Mucosa of stomach (tissue), 1 donor: ENCODE data around the gene OR1N1.
"Not testable (repeated sequence)": the region's sequence is repeated elsewhere in the genome, so short reads cannot be mapped to it uniquely, and the experiment has no call there.

Experiments used
- H3K27me3 ChIP-seq: one replicate; pipeline ENCODE4 v1.7.0; 2013; ENCODE audit warnings: mild to moderate bottlenecking, low read length; ENCODE audit not compliant: control insufficient read depth, insufficient read depth
- H3K36me3 ChIP-seq: one replicate; pipeline ENCODE4 v1.7.0; 2013; ENCODE audit warnings: low read length; ENCODE audit not compliant: control insufficient read depth, insufficient read depth
- H3K4me1 ChIP-seq: one replicate; pipeline ENCODE4 v1.7.0; 2013; ENCODE audit warnings: mild to moderate bottlenecking, low read length; ENCODE audit not compliant: control insufficient read depth, insufficient read depth
- H3K4me3 ChIP-seq: one replicate; pipeline ENCODE4 v1.7.0; 2013; ENCODE audit warnings: low read length
- H3K9ac ChIP-seq: one replicate; pipeline ENCODE4 v1.7.0; 2013; ENCODE audit warnings: mild to moderate bottlenecking, low read length, moderate library complexity
- H3K9me3 ChIP-seq: one replicate; pipeline ENCODE4 v1.7.0; 2013; ENCODE audit warnings: mild to moderate bottlenecking, low read length, moderate library complexity; ENCODE audit not compliant: control insufficient read depth
- donor health status: Pancreatic carcinoma.

Gene OR1N1, protein sequence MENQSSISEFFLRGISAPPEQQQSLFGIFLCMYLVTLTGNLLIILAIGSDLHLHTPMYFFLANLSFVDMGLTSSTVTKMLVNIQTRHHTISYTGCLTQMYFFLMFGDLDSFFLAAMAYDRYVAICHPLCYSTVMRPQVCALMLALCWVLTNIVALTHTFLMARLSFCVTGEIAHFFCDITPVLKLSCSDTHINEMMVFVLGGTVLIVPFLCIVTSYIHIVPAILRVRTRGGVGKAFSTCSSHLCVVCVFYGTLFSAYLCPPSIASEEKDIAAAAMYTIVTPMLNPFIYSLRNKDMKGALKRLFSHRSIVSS

DNA sequence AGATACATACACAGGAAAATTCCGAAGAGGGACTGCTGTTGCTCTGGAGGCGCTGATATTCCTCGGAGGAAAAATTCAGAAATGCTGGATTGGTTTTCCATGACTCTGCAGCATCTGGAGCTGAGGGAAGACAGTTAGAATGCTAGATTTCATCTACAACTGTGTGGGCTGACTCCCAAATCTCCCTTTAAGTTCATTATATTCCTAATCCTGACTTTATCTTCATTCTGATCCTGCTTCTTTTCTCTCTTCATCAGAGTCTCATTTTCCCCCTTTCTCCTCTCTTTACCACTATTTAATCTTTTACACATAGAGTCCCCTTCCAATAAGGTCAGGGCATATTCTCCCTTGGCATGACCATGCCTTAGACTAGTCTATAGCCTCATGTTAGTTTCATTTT is at the start of gene OR1N1:
OR1N1 (minus strand) TSS at position 101 of the 400 bp plus-strand sequence; CDS start at position 101, 0 bp downstream.
- no peak within 1 kb of the TSS for H3K9ac ChIP-seq
- H3K4me1 ChIP-seq: no peaks in the 10 kb centered on the region
- no peaks in the 10 kb centered on the region for H3K27me3 ChIP-seq
- no peak within 1 kb of the TSS for H3K4me3 ChIP-seq
- no peaks in the 10 kb centered on the region for H3K36me3 ChIP-seq
- H3K9me3 ChIP-seq: no peaks in the 10 kb centered on the region

DNA sequence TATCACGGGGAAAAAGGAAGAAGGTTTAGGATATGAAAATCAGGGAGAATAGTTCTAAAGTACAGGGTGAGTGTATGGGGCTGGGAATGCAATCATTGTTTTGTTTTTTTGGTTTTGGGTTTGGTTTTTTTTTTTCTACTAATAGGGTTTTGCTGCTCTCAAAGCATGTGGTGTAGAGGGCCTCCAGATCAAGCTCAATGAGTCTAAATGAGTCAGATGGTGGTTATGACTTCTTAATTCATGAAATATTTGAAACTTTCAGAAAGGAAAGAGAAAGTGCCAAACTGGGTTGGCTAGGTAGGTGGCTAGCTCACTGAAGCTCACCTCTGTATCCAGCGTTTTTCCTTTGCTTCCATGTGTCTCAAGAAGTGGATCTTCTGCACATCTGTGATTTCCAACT is 45.4 kb upstream of the OR1N1 start:
- Histone ChIP-seq H3K27me3 (no peaks in the 10 kb centered on the region), H3K4me1 (no peaks in the 10 kb centered on the region), H3K9ac (no peak overlapping the region), H3K9me3 (no peaks in the 10 kb centered on the region), H3K4me3 (no peak overlapping the region), H3K36me3 (no peaks in the 10 kb centered on the region)

DNA sequence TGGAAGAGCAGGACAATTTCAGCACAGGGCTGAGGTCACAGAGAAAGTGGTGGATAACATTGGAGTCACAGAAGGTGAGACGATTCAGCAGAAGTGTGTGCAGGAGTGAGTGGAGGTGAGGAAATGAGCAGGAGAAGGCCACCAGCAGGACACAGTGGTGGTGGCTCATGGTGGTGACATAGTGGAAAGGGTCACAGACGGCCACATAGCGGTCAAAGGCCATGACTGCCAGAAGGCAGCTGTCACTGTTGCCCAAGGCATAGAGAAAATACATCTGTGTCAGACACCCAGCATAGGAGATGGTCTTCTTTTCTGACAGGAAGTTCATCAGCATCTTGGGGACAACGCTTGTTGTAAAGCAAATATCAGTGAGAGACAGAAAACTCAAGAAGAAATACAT is 40.8 kb upstream of the OR1N1 start:
- Histone ChIP-seq H3K9me3 (no peaks in the 10 kb centered on the region), H3K27me3 (no peaks in the 10 kb centered on the region), H3K4me3 (no peak overlapping the region)

DNA sequence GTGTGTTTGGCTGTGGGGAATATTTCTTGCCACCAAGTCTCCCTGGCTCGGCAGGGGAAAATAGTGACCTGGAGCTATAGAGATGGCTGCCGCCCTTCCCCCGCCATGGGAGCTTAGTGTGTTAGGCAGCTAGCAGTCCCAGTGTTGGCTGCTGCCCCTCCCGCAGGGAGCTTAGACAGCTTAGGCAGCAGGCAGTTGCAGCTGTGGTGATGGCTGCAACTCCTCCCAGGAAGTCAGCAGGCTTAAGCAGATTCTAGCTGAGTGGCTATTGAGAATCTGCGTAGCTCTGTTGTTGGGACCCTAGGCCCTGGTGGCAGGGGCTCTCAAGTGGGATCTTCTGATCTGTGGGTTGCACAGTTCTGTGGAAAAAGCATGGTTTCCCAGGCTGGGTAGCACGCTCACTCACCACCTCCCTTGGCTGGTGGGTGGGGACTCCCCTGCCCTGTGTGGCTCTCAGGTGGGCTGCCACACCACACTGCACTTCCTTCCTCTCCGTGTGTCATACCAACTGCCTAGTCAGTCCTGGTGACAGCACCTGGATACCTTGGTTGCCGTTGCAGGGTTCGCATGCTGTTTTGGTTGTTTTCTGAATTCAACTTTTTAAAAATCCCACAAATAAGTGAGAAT is 35.2 kb upstream of the OR1N1 start:
- Histone ChIP-seq H3K36me3 (no peaks in the 10 kb centered on the region), H3K9ac (no peak overlapping the region)

More for the DNA sequence above, 40.8 kb upstream of the OR1N1 start:
- no peaks in the 10 kb centered on the region for H3K4me1 ChIP-seq
- no peak overlapping the region for H3K9ac ChIP-seq
- no peaks in the 10 kb centered on the region for H3K36me3 ChIP-seq

GRCh38 chr9:122561446-122561845 is 34.4 kb upstream of the OR1N1 start:
- H3K4me1 ChIP-seq: no peaks in the 10 kb centered on the region
- H3K27me3 ChIP-seq: no peaks in the 10 kb centered on the region
- H3K36me3 ChIP-seq: no peaks in the 10 kb centered on the region
- no peaks in the 10 kb centered on the region for H3K9me3 ChIP-seq
- H3K9ac ChIP-seq: no peak overlapping the region
- H3K4me3 ChIP-seq: no peak overlapping the region

More for the DNA sequence above, 35.2 kb upstream of the OR1N1 start:
- no peaks in the 10 kb centered on the region for H3K27me3 ChIP-seq
- H3K4me1 ChIP-seq: no peaks in the 10 kb centered on the region
- no peaks in the 10 kb centered on the region for H3K9me3 ChIP-seq
- no peak overlapping the region for H3K4me3 ChIP-seq

DNA sequence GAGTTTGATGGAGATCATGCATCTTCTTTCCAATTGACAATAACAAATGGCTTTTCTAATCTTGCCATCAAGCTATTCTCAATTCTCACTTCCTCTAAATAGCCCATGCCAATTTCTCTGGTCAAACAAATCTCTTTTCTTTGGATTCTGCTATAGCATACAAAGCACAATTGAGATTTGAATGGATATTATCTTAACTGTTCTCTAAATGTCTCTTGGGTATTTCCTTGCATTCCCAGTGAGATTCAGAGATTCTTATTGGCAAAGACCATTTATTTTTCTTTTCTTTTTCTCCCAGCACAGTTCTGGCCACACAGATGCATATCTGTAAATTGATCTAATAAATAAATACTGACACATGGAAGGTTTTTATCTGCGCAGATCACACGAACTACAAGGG is 25.7 kb upstream of the OR1N1 start, which contains the start of gene OR1N2:
OR1N2 (plus strand) TSS at position 301 of the 400 bp plus-strand sequence. CDS start 100 bp downstream, outside the sequence.
- Histone ChIP-seq H3K27me3 (no peaks in the 10 kb centered on the region), H3K4me1 (no peaks in the 10 kb centered on the region), H3K4me3 (no peak within 1 kb of the TSS), H3K36me3 (no peaks in the 10 kb centered on the region), H3K9ac (no peak within 1 kb of the TSS), H3K9me3 (no peaks in the 10 kb centered on the region)

DNA sequence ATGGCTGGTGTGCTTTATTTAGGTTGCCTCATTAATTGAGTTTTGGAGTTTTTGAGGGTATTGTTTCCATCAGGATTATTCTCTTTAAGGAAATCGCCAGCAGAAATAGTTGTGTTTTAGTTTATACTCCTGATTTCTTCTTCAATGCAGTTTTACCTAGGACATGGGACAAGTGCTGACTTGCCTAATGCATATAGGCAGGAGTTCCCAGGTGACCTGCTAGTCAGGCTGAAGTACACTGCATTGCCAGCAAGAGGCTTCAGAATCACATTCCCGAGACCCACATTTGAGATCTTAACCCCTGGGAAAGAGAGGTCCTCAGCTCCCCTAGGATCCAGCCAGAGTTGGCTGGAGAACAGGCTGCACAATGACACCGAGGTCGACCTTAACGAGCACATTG is 24.3 kb upstream of the OR1N1 start:
- H3K4me3 ChIP-seq: no peak overlapping the region
- H3K36me3 ChIP-seq: no peaks in the 10 kb centered on the region
- no peaks in the 10 kb centered on the region for H3K9me3 ChIP-seq
- H3K4me1 ChIP-seq: no peaks in the 10 kb centered on the region
- no peak overlapping the region for H3K9ac ChIP-seq
- no peaks in the 10 kb centered on the region for H3K27me3 ChIP-seq

DNA sequence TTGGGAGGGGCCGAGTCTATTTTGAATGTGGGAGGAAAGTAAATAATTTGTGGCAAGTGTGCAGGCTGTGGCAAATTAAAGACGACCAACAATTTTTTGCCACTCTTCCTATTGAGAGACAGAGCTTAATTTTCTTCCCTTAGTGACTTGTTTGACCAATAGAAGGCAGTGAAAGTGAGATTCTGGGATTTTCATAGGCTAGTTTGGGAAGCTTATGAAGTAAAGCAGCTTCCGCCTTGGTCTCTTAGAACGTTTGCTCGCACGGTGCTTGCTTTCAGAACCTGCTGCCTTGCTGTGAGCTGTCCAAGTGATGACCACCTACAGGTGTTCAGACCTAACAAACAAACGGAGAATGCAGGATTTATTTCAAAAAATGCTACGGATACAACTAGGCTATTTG is 19.1 kb upstream of the OR1N1 start:
- Histone ChIP-seq H3K27me3 (no peaks in the 10 kb centered on the region), H3K4me1 (no peaks in the 10 kb centered on the region), H3K9ac (no peak overlapping the region)

DNA sequence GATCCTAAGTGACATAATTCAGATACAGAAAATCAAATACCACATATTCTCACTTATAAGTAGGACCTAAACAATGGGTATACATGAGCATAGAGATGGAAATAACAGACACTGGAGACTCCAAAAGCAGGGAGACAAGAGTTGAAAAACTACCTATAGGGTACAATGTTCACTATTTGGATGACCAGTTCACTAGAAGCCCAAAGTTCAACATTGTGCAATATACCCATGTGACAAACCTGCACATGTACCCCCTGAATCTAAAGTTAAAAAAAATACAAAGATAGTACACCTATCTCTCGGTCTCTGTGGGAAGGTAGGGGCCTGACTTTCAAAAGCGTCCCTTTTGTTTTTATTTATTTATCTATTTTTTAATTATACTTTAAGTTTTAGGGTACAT is 11.7 kb upstream of the OR1N1 start:
- H3K27me3 ChIP-seq: no peaks in the 10 kb centered on the region
- no peaks in the 10 kb centered on the region for H3K9me3 ChIP-seq
- no peak overlapping the region for H3K9ac ChIP-seq
- no peak overlapping the region for H3K4me3 ChIP-seq
- H3K36me3 ChIP-seq: no peaks in the 10 kb centered on the region
- no peaks in the 10 kb centered on the region for H3K4me1 ChIP-seq

More for the DNA sequence above, 19.1 kb upstream of the OR1N1 start:
- Histone ChIP-seq H3K9me3 (no peaks in the 10 kb centered on the region), H3K4me3 (no peak overlapping the region), H3K36me3 (no peaks in the 10 kb centered on the region)

DNA sequence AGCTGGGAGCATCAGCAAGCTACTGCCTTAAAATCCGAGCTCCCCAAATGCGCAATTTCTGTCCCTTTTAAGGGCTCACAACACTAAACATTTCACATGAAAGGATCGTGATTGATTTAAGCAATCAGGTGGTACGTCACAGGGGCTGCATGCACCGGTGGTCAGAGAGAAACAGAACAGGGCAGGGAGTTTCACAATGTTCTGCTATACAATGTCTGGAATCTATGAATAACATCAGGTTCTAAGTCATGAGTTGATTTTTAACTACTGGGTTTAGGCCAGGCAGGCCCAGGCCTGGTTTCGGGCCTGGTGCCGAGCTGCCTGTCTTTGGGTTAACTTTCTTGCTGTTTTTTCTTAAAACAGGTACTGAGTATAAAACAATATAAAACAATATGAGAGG is 10.0 kb upstream of the OR1N1 start:
- not testable (repeated sequence) for H3K4me1 ChIP-seq, H3K27me3 ChIP-seq, H3K9ac ChIP-seq, H3K36me3 ChIP-seq, H3K9me3 ChIP-seq, H3K4me3 ChIP-seq

GRCh38 chr9:122536134-122536533 is 9.0 kb upstream of the OR1N1 start:
- H3K27me3 ChIP-seq: no peaks in the 10 kb centered on the region
- H3K36me3 ChIP-seq: no peaks in the 10 kb centered on the region
- H3K9me3 ChIP-seq: no peaks in the 10 kb centered on the region
- no peak overlapping the region for H3K9ac ChIP-seq
- H3K4me1 ChIP-seq: no peaks in the 10 kb centered on the region
- H3K4me3 ChIP-seq: no peak overlapping the region

DNA sequence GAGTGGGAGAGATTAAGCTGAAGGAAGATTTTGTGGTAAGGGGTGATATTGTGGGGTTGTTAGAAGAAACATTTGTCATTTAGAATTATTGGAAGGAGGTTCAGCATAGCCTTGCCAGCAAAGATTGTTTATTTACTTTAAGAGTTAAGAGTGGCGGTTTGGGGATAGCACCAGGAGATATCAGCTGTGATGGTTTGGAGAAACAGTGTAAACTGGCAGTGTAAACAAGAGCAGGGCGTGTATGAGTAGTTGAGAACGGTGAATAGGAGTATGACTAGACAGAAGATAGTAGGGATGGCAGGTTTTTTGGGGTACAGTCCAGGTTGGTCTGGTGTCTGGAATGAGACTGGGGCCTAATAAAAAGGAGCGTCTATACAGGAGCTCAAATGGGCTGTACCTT is 4.1 kb upstream of the OR1N1 start:
- H3K4me1 ChIP-seq, H3K4me3 ChIP-seq, H3K9ac ChIP-seq, H3K9me3 ChIP-seq, H3K27me3 ChIP-seq, H3K36me3 ChIP-seq: not testable (repeated sequence)
